OCI-M2 (cell line): ENCODE data around the gene ATXN1.
"Not testable (repeated sequence)": the region's sequence is repeated elsewhere in the genome, so short reads cannot be mapped to it uniquely, and the experiment has no call there.

Experiments used
- DNase-seq: peaks from one replicate; lab custom pipeline; 2025; ENCODE audit not compliant: unreplicated experiment; lab: John Stamatoyannopoulos, UW

ATXN1 gene

GRCh38 chr6:16760516-16761470, at the start of gene ATXN1:
TSS of gene ATXN1 (minus strand) at chr6:16761460.
- DNase-seq: no peak

DNA sequence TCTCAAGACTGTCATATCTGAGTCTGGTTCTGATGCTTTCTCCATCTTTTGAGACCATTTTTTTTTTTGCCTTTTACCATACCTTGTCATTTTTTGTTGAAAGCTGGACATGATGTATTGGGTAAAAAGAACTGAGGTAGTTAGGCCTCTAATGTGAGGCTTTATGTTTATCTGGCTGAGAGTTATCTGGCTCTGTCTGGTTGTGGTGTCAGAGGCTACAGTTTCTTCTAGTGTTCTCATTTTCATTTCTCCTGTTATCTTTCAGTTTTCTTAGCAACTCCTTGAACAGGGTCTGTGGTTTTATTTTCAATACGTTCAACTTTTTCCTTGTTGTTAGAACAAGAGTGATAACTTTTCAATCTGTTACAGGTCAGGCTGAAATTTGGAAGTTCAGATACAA, 49.2 kb upstream of the ATXN1 start:
- DNase-seq: no peak

GRCh38 chr6:16809753-16810358, 48.6 kb upstream of the ATXN1 start:
- DNase-seq: no peak

DNA sequence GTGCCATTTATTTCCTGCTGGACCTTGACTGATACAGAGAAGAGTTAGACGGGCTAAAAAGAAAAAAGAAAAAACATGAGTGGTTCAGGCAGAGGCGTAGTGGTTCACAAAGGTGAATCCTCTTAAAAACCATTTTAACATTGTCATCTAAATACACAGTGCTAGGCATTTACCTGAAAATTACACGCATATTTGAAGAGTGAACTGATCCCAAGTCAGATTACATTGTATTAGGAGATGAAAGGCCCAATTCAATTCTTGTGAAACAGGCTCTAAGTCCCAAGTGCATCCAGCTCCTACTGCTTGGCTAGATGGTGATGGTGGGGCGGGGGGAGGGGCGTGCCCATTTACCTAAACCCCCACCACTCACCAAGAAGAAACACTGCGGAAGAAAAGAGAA, 46.7 kb upstream of the ATXN1 start:
- DNase-seq: no peak

DNA sequence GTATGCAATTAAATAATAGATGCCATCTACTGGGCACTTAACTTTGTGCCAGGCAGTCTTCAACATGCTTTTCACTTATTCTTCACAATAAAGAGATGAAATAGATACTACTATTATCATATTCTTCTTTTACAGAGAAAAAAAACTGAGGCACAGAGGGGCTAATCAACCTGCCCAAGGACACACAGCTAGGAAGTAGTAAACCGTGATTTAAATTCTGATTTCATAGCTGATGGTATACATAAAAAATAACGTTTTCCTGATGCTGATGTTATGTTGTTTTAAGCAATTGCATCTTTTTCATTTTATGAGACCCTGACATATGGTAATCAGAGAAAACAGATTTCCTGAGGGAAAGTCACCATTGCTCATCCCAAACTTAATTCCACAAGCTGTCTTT, 45.1 kb upstream of the ATXN1 start:
- no peak for DNase-seq

DNA sequence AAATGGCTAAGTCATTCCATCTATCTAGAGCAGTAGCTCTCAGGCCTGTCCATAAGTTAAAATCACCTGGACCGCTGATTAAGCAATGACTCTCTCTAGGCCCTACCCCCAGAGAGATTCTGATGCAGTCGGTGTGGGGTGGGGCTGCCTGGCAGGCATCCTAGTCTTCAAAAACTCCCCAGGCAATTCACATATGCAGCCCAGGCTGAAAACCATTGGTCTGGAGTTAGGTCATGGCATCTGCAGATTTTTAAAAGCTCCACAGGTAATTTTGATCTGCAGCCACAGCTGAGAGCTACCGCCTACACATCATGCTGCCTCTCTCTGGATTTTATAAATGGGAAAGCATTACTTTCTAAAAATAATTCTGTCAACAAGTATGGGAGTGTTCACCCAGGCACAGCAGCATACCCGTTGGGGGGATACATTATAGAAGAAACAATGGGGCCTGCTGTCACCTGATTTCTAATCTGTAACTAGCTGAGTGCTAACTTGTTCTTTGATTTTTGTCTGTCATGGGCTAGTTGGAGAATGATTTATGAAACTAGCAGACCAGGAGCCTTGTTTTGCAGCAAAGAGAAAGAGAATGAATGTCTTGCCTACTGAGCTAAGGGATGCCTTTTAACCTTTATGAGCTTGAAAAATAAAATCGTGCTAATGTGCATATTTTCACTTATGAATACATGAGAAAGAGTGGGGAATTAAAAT, 44.1 kb upstream of the ATXN1 start:
- DNase-seq: no peak

DNA sequence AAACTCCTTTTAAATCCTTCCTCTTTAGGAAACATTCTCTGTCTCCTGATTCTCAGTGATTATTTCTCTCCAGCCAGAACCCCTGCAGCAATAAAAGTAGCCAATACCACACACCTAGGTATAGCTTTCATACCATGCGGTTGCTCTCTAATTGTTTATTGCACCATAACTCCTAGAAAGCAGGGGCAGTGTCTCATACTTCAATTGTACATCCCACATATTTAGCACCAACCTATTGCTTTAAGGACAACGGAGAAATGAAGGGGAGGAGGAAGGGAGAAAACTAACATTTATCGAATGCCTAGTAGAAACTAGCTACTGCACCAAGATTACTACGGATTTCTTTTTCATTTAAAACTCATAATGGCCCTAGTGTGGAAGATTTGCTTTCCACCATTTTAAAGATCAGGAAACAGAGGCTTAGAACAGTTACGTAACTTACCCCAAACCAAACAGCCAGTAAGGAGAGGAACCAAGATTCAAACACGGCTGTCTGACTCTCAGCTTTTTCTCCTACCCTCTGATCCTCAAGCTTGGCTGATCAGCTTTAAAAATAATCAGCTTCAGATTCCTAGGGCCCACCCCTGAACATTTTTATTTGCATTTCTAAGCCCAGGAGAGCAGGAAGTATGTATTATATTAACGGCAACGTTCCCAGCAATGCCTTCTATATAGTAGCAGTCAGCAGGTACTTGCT, 43.4 kb upstream of the ATXN1 start:
- DNase-seq: no peak

GRCh38 chr6:16803294-16804200, 42.3 kb upstream of the ATXN1 start:
- no peak for DNase-seq

DNA sequence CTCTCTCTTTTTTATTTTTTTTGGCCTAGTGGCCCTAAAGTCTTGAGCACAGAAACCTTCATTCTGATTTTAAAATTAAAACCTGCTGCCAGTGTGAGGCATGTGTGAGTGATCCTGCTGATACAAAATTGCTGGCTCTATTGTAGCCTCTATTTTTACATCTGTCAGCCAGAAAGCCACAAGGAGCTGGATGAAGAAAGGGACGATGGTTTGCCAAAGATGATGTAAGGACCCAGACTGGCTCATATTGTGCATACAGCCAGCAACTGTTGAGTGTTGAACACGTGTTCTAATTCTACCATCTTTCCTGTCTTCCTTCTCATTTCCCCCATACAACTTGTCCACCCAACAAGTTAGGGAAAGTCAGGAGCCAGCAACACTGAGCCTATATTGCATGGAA, 40.8 kb upstream of the ATXN1 start:
- no peak for DNase-seq

DNA sequence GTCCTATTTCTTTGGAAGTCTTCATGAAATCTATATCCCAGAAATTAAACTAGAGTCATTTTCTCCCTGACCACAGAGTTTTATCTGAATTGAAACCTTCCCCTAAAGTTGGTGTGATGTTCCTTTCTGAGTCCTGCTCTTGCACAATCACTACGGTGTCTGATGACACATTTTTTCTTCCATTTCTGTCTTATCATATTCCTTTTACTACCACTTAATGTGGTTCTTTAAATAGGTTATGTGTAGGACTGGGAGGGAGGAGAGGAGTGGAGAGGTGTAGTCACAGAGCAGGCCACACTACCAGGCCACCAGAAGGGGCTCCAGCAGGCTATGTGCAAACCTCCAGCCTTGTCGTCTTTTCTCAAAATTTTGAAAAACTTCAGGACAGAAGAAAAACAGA, 39.7 kb upstream of the ATXN1 start:
- DNase-seq: no peak

DNA sequence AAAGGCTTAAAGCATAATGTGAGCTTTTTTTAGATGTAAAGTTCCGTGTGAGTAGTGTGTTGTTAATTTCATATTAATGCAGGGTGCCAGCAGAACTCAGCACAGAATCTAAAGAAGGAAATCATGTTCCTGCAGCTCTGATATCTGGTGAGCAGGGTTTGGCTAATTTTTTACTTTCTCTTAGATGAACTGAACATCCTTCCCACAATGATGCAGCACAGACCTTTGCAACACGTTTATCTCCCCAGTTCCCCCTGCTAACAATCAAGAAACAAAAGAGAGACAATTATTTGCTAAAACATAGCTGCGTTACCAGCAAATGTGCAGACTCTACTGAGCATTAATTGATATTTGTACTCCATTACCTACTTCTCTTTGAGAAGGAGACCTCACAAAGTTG, 39.1 kb upstream of the ATXN1 start:
- DNase-seq: no peak

DNA sequence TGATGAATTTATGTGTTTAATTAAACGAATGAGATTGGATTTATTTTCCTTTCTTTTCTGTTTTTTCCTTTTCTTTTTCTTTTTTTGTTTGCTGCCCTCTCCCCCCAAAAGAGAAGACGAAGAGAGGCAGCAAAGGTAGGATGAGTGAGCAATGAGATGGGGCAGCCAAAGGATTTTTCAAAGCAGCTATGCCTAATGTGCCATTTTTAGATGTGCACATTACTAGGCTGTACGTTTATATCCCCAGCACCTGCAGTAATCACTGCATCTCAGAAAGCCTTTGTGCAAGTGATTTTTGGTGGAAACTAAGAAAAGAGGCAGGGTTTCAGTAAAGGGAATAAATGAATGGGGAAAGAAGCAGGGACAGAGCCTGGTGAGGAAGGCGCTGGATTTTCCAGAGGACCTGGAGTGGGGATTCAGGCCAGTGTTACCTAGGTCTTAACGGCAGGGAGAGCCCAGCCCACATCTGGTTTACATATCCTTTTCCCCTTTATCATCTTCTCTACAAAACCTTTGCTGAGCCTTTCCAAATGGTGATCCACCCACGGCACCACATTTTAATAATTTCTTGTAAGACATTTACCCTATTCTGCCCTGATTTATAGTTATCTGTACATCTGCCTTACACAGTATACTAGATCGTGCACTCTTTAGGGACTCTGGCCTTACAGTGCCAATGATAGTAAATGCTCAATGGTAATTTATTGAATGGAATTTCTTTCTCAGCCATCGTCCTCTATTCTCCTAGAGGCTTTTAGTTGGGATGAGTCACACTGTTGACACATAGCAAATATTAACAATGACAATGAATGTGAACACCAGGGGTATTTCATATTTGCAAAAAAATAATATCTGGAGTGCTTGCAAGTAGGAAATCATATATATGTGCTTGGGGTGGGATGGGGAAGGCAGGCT, 38.3 kb upstream of the ATXN1 start:
- DNase-seq: no peak

DNA sequence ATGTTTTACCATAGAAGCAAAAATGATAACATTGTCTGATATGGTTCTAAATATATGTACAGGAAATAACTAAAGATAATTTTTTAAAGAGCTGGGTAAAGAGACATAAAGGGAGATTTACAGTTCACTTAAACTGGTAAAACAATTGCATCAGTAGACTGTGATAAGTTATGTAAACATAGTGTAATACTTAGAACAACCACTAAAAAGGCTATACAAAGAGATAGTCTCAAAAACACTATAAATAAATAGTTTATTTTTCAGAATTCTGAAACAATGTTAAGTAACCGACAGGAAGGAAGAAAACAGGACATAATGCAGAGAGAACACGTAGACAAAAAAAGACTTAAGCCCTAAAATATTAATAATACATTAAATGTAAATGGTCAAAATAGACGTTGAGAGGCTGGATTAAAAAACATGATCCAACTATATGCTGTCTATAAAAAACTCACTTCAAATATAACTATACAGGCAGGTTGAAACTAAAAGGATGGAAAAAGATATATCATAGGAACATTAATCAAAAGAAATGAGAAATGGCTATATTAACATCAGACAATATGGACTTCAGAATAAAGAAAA, 32.7 kb upstream of the ATXN1 start:
- DNase-seq: no peak

DNA sequence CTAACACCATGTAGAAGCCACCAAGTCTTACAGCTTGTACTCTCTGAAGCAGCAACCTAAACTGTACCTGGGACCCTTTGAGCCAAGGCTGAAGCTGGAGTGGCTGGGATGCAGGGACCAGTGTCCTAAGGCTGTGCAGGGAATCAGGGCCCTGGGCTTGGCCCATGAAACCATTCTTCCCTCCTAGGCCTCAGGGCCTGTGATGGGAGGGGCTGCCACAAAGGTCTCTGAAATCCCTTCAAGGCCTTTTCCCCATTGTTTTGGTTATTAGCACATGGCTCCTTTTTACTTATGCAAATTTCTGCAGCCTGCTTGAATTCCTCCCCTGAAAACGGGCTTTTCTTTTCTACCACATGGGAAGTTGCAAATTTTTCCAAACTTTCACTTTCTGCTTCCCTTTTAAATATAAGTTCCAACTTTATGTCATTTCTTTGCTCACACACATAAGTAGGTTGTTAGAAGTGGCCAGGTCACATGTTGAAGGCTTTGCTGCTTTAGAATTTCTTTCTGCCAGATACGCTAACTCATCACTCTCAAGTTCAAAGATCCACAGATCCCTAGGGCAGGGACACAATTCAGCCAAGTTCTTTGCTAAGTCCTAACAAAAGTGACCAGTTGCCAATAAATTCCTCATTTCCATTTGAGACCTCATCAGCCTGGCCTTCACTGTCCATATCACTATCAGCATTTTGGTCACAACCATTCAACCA, 28.2 kb upstream of the ATXN1 start:
- no peak for DNase-seq

- no peak for DNase-seq
Observed at GRCh38 chr6:16787128-16787682, 25.9 kb upstream of the ATXN1 start.

- no peak for DNase-seq
Observed at GRCh38 chr6:16785496-16785895, 24.2 kb upstream of the ATXN1 start.

GRCh38 chr6:16784957-16785356, 23.7 kb upstream of the ATXN1 start:
- not testable (repeated sequence) for DNase-seq
